Measurements from ENCODE around the gene AHI1. TPM values are rescaled to one million over a fixed set of nuclear protein-coding genes. Genes with fewer than 3 reads are reported as not detected.

Gene AHI1
- total RNA-seq, 1 donor from 2014 or later = 14.2 TPM

DNA sequence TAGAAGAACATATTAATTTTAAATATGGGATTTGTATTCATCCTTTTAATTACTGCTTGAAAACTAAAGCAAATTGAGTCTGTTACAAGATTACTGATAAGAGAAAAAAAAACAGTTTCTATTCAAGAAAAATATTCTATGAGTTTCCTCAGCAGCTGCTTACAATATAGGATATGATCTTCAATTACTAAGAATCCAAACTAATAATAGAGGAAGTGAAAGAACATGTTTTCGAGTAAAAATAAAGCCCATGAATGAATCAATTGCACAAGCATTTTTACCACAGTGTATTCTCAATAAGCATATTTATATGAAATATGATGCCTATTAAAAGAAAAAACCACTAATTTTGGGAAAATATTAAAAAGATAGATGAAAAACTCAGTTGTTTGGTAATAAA lies 63.4 kb downstream of the AHI1 start:
- Histone ChIP-seq H4K20me1 (ENCODE audit: insufficient read depth, low read length) (no peaks in the 10 kb centered on the region), H3K9me3 (ENCODE audit: insufficient read depth, low read depth, low read length) (no peaks in the 10 kb centered on the region), H3K36me3 (ENCODE audit: insufficient read depth, low read length) (peaks cover 7% of the 10 kb centered on the region), H3K4me1 (ENCODE audit: insufficient read depth, low read length) (no peaks in the 10 kb centered on the region), H2AFZ (ENCODE audit: low read depth, low read length) (no peak overlapping the region), H3K27ac (ENCODE audit: low read depth, low read length) (no peak overlapping the region), H3K27me3 (ENCODE audit: insufficient read depth, low read length) (no peaks in the 10 kb centered on the region), H3K4me3 (ENCODE audit: insufficient read depth, low read depth, low read length) (no peak overlapping the region), H3K9ac (ENCODE audit: low read length) (no peak overlapping the region), H3K79me2 (ENCODE audit: insufficient read depth, low read length) (no peaks in the 10 kb centered on the region), H3K4me2 (ENCODE audit: low read length) (no peak overlapping the region)
- H3K4me3 Mint-ChIP-seq (ENCODE audit: unreplicated experiment) = no peak overlapping the region
- peaks cover 2% of the 10 kb centered on the region for H3K36me3 Mint-ChIP-seq (ENCODE audit: low read depth, unreplicated experiment)
- DNase-seq (ENCODE audit: low read depth) = no peak
- H3K27me3 Mint-ChIP-seq (ENCODE audit: low read depth, unreplicated experiment) = no peaks in the 10 kb centered on the region
- H3K4me1 Mint-ChIP-seq (ENCODE audit: low read depth, unreplicated experiment) = no peaks in the 10 kb centered on the region
- no peak overlapping the region for H3K27ac Mint-ChIP-seq (ENCODE audit: unreplicated experiment)
- H3K9me3 Mint-ChIP-seq (ENCODE audit: unreplicated experiment) = no peaks in the 10 kb centered on the region
- no peak for FAIRE-seq
- no peak for TF ChIP-seq EZH2 (IDR thresholded peaks at IDR 0.05; ENCODE audit: insufficient read depth, low read length)
- TF ChIP-seq, protein P1, sequence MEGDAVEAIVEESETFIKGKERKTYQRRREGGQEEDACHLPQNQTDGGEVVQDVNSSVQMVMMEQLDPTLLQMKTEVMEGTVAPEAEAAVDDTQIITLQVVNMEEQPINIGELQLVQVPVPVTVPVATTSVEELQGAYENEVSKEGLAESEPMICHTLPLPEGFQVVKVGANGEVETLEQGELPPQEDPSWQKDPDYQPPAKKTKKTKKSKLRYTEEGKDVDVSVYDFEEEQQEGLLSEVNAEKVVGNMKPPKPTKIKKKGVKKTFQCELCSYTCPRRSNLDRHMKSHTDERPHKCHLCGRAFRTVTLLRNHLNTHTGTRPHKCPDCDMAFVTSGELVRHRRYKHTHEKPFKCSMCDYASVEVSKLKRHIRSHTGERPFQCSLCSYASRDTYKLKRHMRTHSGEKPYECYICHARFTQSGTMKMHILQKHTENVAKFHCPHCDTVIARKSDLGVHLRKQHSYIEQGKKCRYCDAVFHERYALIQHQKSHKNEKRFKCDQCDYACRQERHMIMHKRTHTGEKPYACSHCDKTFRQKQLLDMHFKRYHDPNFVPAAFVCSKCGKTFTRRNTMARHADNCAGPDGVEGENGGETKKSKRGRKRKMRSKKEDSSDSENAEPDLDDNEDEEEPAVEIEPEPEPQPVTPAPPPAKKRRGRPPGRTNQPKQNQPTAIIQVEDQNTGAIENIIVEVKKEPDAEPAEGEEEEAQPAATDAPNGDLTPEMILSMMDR (IDR thresholded peaks at IDR 0.05; ENCODE audit: insufficient read depth, low read depth, low read length) = no peak

DNA sequence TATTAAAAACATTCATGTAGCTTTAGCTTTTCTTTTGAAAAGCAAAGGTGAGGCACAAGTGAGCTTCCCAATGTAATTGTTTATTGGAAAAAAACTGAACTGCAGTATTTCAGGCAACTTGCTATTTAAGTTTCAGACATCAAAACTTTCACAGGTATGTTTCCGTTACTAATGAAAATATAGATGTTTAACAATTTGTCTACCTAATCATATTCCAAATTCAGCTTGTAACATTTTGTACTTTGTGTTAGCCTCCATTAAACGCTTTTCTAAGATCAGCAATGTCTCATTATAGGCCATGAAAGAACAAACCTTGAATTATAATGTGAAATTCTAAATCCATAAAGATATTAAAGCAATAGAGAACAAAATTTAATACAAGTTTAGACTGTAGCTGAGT lies 69.5 kb downstream of the AHI1 start:
- H3K9me3 ChIP-seq (ENCODE audit: insufficient read depth, low read depth, low read length) = no peaks in the 10 kb centered on the region
- TF ChIP-seq EZH2 (IDR thresholded peaks at IDR 0.05; ENCODE audit: insufficient read depth, low read length) = no peak
- TF ChIP-seq, protein P1 (IDR thresholded peaks at IDR 0.05; ENCODE audit: insufficient read depth, low read depth, low read length) = no peak

DNA sequence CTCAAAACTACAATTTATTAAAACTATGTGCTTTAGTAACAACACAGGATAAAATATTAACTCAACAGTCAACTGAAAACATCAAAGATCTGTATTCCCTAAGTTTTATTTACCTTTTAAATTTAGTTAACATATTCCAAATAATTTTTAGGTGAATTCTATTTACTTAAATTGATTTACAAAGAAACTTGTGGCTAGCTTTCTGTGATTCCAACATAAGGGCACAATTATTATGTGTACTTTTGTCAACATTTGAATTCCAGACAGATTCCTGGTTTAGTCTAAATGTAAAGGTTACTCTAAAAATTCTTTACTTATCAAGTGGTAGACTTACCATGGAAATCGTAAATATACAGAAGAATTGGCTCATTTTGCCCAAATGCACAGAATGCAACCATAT lies 70.7 kb downstream of the AHI1 start:
- H4K20me1 ChIP-seq (ENCODE audit: insufficient read depth, low read length) = no peaks in the 10 kb centered on the region
- H3K27me3 ChIP-seq (ENCODE audit: insufficient read depth, low read length) = no peaks in the 10 kb centered on the region
- TF ChIP-seq EZH2 (IDR thresholded peaks at IDR 0.05; ENCODE audit: insufficient read depth, low read length) = no peak
- TF ChIP-seq, protein P1 (IDR thresholded peaks at IDR 0.05; ENCODE audit: insufficient read depth, low read depth, low read length) = no peak
- no peak overlapping the region for H2AFZ ChIP-seq (ENCODE audit: low read depth, low read length)
- no peak for DNase-seq (ENCODE audit: low read depth)
- H3K27ac Mint-ChIP-seq (ENCODE audit: unreplicated experiment) = no peak overlapping the region
- H3K27ac ChIP-seq (ENCODE audit: low read depth, low read length) = no peak overlapping the region
- H3K4me3 Mint-ChIP-seq (ENCODE audit: unreplicated experiment) = no peak overlapping the region
- peaks cover under 1% of the 10 kb centered on the region for H3K36me3 Mint-ChIP-seq (ENCODE audit: low read depth, unreplicated experiment)
- H3K27me3 Mint-ChIP-seq (ENCODE audit: low read depth, unreplicated experiment) = no peaks in the 10 kb centered on the region
- no peaks in the 10 kb centered on the region for H3K4me1 ChIP-seq (ENCODE audit: insufficient read depth, low read length)
- H3K4me1 Mint-ChIP-seq (ENCODE audit: low read depth, unreplicated experiment) = no peaks in the 10 kb centered on the region
- H3K4me3 ChIP-seq (ENCODE audit: insufficient read depth, low read depth, low read length) = no peak overlapping the region
- H3K36me3 ChIP-seq (ENCODE audit: insufficient read depth, low read length) = no peaks in the 10 kb centered on the region
- no peaks in the 10 kb centered on the region for H3K9me3 ChIP-seq (ENCODE audit: insufficient read depth, low read depth, low read length)
- H3K79me2 ChIP-seq (ENCODE audit: insufficient read depth, low read length) = no peaks in the 10 kb centered on the region
- H3K4me2 ChIP-seq (ENCODE audit: low read length) = no peak overlapping the region
- no peak for FAIRE-seq
- H3K9ac ChIP-seq (ENCODE audit: low read length) = no peak overlapping the region
- H3K9me3 Mint-ChIP-seq (ENCODE audit: unreplicated experiment) = no peaks in the 10 kb centered on the region

More for the DNA sequence above, 69.5 kb downstream of the AHI1 start:
- Histone ChIP-seq H3K27me3 (ENCODE audit: insufficient read depth, low read length) (no peaks in the 10 kb centered on the region), H2AFZ (ENCODE audit: low read depth, low read length) (no peak overlapping the region), H3K9ac (ENCODE audit: low read length) (no peak overlapping the region), H4K20me1 (ENCODE audit: insufficient read depth, low read length) (no peaks in the 10 kb centered on the region), H3K79me2 (ENCODE audit: insufficient read depth, low read length) (no peaks in the 10 kb centered on the region), H3K4me2 (ENCODE audit: low read length) (no peak overlapping the region), H3K27ac (ENCODE audit: low read depth, low read length) (no peak overlapping the region), H3K4me1 (ENCODE audit: insufficient read depth, low read length) (no peaks in the 10 kb centered on the region), H3K4me3 (ENCODE audit: insufficient read depth, low read depth, low read length) (no peak overlapping the region), H3K36me3 (ENCODE audit: insufficient read depth, low read length) (no peaks in the 10 kb centered on the region)
- DNase-seq (ENCODE audit: low read depth) (no peak), FAIRE-seq (no peak)
- no peaks in the 10 kb centered on the region for H3K27me3 Mint-ChIP-seq (ENCODE audit: low read depth, unreplicated experiment)
- no peak overlapping the region for H3K4me3 Mint-ChIP-seq (ENCODE audit: unreplicated experiment)
- H3K27ac Mint-ChIP-seq (ENCODE audit: unreplicated experiment) = no peak overlapping the region
- no peaks in the 10 kb centered on the region for H3K9me3 Mint-ChIP-seq (ENCODE audit: unreplicated experiment)
- H3K36me3 Mint-ChIP-seq (ENCODE audit: low read depth, unreplicated experiment) = peaks cover 2% of the 10 kb centered on the region
- no peaks in the 10 kb centered on the region for H3K4me1 Mint-ChIP-seq (ENCODE audit: low read depth, unreplicated experiment)

All from astrocyte (in vitro differentiated cells and primary cell).